ENCODE measurements around the gene STAU1. TPM values are rescaled to one million over a fixed set of nuclear protein-coding genes. Genes with fewer than 3 reads are reported as not detected.

The STAU1 gene
- total RNA-seq, 1 donor from 2014 or later, result 73.7 TPM

DNA sequence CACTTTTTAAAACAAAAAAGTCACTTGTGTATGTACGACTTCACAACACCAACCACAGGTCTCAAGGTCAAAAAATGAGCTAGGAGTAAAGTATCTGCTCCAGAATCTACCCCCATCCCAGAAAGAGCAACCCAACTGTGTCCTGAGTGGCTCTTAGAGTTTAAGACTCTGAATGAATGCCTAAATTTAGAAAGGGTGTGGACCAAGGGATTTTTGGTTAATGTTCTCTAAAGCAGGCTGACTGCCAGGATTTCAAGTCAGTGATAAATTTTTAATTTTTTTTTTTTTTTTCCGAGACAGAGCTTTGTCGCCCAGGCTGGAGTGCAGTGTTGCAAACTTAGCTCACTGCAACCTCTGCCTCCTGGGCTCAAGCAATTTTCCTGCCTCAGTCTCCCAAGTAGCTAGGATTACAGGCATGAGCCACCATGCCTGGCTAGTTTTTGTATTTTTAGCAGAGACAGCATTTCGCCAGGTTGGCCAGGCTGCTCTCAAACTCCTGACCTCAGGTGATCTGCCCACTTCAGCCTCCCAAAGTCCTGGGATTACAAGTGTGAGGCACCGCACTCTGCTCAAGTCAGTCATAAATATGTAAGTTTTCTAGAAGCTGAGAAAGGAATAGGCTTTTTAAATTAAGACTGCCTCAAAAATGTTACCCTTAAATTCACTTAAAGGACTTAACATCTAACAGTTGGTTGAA, 20.2 kb downstream of the STAU1 start:
- Mint-ChIP-seq H3K4me3 (peak overlapping the region; percentile 62), H3K9me3 (no peaks in the 10 kb centered on the region), H3K27ac (peak overlapping the region; percentile 90), H3K27me3 (no peaks in the 10 kb centered on the region), H3K4me1 (peaks cover 51% of the 10 kb centered on the region), H3K36me3 (ENCODE audit: low read depth) (peaks cover 35% of the 10 kb centered on the region)
- DNase-seq, result no peak
- intact Hi-C loops (cut with micrococcal nuclease), result loop anchor here (2.0 to 10.0 kb wide), 5 partner anchors 19 to 427 kb away; partner anchors contain the start of genes DDX27 and ZNFX1

DNA sequence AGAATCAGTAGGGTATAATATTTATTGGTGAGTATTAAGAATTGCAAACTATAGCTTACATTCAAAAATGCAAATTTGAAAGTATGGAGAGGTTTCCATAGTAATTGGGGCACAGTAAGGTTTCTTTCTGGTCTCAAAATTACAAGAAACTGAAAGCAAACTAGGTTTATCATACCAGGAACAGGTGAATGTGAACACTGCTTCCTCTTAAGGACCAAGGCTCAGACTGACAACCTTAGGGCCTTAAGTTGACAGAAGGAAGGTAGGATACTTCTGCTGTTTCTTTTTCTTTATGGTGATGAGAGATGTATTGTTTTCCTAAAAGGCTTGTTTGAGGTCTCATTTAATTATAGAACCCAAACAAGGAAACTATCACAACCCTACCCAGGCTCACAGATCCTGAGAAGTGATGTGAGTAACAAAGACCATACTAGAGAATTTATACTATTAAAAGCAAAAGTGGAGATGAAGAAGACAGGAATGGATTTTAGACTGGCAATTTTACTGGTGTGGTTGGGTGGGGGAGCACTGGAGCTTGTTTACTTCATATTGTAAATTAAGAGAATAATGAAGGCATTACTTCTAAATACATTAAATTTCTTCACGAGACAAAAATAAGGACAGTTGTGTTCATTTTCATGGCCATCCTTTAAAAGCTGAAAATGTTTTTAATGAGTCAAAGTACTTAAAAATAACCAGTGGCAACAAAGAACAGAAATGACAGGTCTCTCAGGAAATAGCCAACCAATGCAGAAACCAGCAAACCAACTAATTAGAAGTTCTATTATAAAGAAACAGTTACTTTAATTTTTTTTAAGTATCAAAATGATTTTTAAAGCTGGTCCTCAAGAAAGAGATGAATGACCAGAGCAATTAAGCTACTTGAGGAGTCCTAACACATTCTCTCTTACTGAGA, 21.3 kb downstream of the STAU1 start:
- peak overlapping the region; percentile 90 for H3K27ac Mint-ChIP-seq
- no peaks in the 10 kb centered on the region for H3K27me3 Mint-ChIP-seq
- intact Hi-C loops (cut with micrococcal nuclease), result loop anchor here (2.0 to 10.0 kb wide), 5 partner anchors 20 to 428 kb away; partner anchors contain the start of genes DDX27 and ZNFX1
- H3K36me3 Mint-ChIP-seq (ENCODE audit: low read depth), result peaks cover 36% of the 10 kb centered on the region
- DNase-seq, result peak; percentile 69
- peaks cover 49% of the 10 kb centered on the region for H3K4me1 Mint-ChIP-seq
- H3K9me3 Mint-ChIP-seq, result no peaks in the 10 kb centered on the region
- H3K4me3 Mint-ChIP-seq, result peak overlapping the region; percentile 72

DNA sequence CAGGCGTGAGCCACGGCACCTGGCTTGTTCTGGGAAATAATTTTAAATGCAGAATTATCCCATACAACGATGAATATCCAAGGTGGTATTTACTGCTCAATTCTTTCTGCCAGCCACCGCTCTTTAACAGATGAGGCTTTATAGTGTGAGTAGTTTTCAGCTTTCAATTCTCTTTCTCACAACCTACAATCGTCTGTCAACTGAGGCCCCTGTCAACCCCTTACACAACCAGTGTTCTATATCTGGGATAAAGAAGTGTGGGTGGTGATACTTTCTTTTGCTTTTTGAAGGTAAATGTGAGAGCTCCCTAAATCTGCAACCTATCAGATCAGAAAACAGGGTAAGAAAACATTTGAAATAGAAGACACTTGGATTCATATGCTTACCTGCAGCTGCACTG, 22.5 kb downstream of the STAU1 start:
- Mint-ChIP-seq H3K4me3 (peak overlapping the region; percentile 53), H3K27me3 (no peaks in the 10 kb centered on the region), H3K27ac (peak overlapping the region; percentile 90), H3K4me1 (peaks cover 52% of the 10 kb centered on the region), H3K36me3 (ENCODE audit: low read depth) (peaks cover 34% of the 10 kb centered on the region), H3K9me3 (no peaks in the 10 kb centered on the region)
- intact Hi-C loops (cut with micrococcal nuclease), result loop anchor here (2.0 to 10.0 kb wide), 5 partner anchors 21 to 429 kb away; partner anchors contain the start of genes DDX27 and ZNFX1
- DNase-seq, result no peak

DNA sequence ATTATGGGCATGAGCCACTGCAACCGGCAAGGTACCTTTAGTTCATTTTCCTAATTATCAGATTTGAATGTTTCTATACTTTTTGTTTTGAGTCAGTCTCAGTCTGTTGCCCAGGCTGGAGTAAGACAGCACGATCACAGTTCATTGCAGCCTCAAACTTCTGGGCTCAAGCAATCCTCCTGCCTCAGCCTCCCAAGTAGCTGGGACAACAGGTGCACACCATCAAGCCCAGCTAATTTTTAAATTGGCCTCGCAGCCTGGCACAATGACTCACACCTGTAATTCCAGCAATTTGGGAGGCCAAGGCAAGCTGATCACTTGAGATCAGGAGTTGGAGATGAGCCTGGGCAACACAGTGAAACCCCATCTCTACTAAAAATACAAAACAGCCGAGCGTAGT, 24.4 kb downstream of the STAU1 start:
- no peaks in the 10 kb centered on the region for H3K27me3 Mint-ChIP-seq
- no peaks in the 10 kb centered on the region for H3K9me3 Mint-ChIP-seq
- H3K4me3 Mint-ChIP-seq, result no peak overlapping the region
- peaks cover 49% of the 10 kb centered on the region for H3K4me1 Mint-ChIP-seq
- H3K36me3 Mint-ChIP-seq (ENCODE audit: low read depth), result peaks cover 43% of the 10 kb centered on the region
- H3K27ac Mint-ChIP-seq, result no peak overlapping the region
- DNase-seq, result no peak
- intact Hi-C loops (cut with micrococcal nuclease), result loop anchor here (10.0 kb wide), 3 partner anchors 51 to 431 kb away; partner anchors contain the start of gene DDX27

- peaks cover 37% of the 10 kb centered on the region for H3K4me1 Mint-ChIP-seq
- no peaks in the 10 kb centered on the region for H3K9me3 Mint-ChIP-seq
- H3K27ac Mint-ChIP-seq, result no peak overlapping the region
- no peak for DNase-seq
- H3K27me3 Mint-ChIP-seq, result no peaks in the 10 kb centered on the region
- H3K4me3 Mint-ChIP-seq, result no peak overlapping the region
- intact Hi-C loops (cut with micrococcal nuclease), result loop anchor here (10.0 kb wide), 3 partner anchors 53 to 433 kb away; partner anchors contain the start of gene DDX27
- H3K36me3 Mint-ChIP-seq (ENCODE audit: low read depth), result peaks cover 48% of the 10 kb centered on the region
Measured at GRCh38 chr20:49161428-49162152, 26.5 kb downstream of the STAU1 start.

DNA sequence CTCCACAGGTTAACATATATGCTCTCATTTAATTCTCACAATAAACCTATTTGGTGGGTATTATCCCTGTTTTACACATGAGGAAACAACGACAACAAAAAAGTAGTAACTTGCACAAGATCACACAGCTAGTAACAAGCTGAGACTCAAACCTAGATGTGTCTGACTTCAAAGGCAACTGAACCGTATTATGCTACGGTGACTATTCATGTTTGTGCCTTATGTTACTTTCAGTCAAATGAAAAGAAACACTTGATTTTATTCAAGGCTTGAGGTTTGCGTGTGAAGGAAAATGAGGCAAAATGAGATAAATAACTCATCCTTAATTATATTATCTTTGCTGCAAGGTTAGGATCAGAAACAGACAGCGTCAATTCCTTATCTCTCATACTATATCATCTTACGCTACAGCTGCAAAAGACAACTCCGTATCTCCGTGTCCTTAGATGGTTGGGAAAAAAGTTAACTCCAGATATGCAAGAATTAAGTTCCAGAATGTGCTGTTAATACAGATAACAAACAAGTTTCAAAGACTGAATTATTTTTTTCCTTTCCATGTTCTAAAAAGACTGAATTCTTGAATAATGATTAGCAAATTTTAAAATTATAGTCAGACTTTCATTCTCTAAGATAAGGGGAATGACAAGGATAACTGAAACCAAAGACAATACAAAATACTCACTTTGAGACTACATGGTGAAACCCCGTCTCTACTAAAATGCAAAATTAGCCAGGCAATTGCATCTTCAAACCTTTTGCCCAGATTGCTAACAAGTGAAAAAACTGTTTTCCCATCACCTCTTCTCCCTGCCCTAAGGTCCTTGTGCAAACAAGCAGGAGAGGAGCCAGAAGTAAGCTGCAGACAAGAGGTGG, 27.8 kb downstream of the STAU1 start:
- Mint-ChIP-seq H3K4me1 (peaks cover 31% of the 10 kb centered on the region), H3K27me3 (no peaks in the 10 kb centered on the region), H3K27ac (peak overlapping the region; percentile 8), H3K9me3 (no peaks in the 10 kb centered on the region), H3K4me3 (no peak overlapping the region), H3K36me3 (ENCODE audit: low read depth) (peaks cover 44% of the 10 kb centered on the region)
- intact Hi-C loops (cut with micrococcal nuclease), result loop anchor here (10.0 kb wide), 3 partner anchors 55 to 435 kb away; partner anchors contain the start of gene DDX27
- no peak for DNase-seq

GRCh38 chr20:49157146-49157545, 31.0 kb downstream of the STAU1 start:
- DNase-seq, result no peak
- peaks cover 35% of the 10 kb centered on the region for H3K4me1 Mint-ChIP-seq
- H3K27ac Mint-ChIP-seq, result no peak overlapping the region

DNA sequence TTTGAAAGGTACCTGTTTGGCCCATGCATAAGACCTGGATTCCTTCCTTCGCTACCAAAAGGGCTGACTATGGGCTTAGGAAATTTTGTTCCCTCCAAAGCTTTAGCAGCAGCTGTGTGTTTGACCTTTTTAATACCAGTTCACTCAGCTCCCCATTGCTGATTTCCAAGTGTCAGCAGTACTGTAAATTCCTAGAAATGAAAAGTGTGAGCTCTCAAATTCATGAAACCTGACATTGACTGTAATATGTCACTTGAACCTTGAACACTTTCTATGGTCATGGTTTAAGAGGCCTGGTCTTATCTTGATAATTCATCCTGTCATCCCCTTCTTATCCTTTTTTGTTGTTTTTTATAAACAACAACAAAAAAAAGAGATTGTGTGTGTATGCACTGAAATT, 31.7 kb downstream of the STAU1 start:
- H3K27me3 Mint-ChIP-seq, result no peaks in the 10 kb centered on the region
- peak overlapping the region; percentile 11 for H3K27ac Mint-ChIP-seq
- H3K9me3 Mint-ChIP-seq, result no peaks in the 10 kb centered on the region
- peaks cover 40% of the 10 kb centered on the region for H3K36me3 Mint-ChIP-seq (ENCODE audit: low read depth)
- peaks cover 32% of the 10 kb centered on the region for H3K4me1 Mint-ChIP-seq
- intact Hi-C loops (cut with micrococcal nuclease), result no loop called here
- DNase-seq, result no peak
- no peak overlapping the region for H3K4me3 Mint-ChIP-seq

More at GRCh38 chr20:49157146-49157545, 31.0 kb downstream of the STAU1 start:
- Mint-ChIP-seq H3K4me3 (no peak overlapping the region), H3K36me3 (ENCODE audit: low read depth) (peaks cover 38% of the 10 kb centered on the region), H3K27me3 (no peaks in the 10 kb centered on the region), H3K9me3 (no peaks in the 10 kb centered on the region)
- intact Hi-C loops (cut with micrococcal nuclease), result no loop called here

GRCh38 chr20:49151436-49151835, 36.7 kb downstream of the STAU1 start:
- Mint-ChIP-seq H3K9me3 (no peaks in the 10 kb centered on the region), H3K27ac (no peak overlapping the region), H3K4me3 (no peak overlapping the region), H3K36me3 (ENCODE audit: low read depth) (peaks cover 52% of the 10 kb centered on the region), H3K4me1 (peaks cover 16% of the 10 kb centered on the region), H3K27me3 (no peaks in the 10 kb centered on the region)
- DNase-seq, result no peak
- intact Hi-C loops (cut with micrococcal nuclease), result no loop called here

DNA sequence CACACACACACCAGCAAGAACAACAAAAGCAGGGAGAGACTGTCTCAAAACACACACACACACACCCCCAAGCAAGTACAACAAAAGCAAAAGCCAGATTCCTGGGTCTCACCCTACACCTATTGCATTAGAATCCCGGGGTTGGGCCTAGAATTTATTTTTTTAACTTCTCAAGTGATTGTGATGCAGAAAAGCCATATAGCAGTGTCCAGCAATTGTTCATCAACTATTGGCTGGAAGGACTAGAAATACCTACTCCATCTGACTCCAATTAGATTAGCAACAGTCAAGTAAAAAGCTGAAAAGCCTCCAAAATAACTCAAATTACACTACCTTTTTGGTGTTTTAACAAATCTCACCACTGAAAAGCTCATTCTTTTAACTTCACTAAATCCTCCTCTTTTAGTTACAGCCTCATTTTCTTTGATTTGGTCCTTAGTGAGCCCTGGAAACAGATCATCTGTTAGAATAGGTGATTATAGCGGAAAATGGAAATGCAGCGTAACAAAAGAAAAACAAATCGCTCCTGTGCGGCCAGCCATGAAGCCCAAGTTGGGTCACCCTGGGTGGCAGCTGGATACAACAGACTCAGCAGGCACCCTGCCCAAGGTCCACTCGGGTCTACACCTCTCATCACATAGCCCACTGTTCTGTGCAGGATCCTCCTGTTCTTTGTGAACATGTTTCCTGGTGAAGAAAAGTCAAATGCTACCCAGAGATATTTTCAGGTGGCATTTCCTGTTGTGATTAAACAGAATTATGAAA, 38.7 kb downstream of the STAU1 start:
- no peaks in the 10 kb centered on the region for H3K9me3 Mint-ChIP-seq
- intact Hi-C loops (cut with micrococcal nuclease), result no loop called here
- no peaks in the 10 kb centered on the region for H3K27me3 Mint-ChIP-seq
- no peak overlapping the region for H3K4me3 Mint-ChIP-seq
- peaks cover 8% of the 10 kb centered on the region for H3K4me1 Mint-ChIP-seq
- H3K36me3 Mint-ChIP-seq (ENCODE audit: low read depth), result peaks cover 49% of the 10 kb centered on the region
- no peak for DNase-seq
- peak overlapping the region; percentile 7 for H3K27ac Mint-ChIP-seq

DNA sequence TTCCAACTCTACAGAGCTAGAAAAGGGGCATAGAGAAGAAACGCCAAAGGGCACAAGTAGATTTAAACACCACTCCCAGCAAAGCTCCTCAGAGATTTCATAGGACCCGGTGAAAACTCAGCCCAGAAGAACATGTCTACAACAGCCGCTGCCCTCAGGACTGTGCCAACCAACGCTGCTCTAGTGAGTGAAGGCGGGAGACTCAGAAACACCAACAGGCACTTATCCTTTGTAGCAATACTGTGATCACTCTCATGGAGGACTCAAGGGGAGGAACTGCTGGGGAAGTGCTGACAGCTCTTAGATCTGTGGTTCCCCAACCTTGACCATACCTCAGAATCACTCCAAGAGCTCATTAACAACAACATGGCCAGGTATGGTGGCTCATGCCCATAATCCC, 39.5 kb downstream of the STAU1 start:
- H3K9me3 Mint-ChIP-seq, result no peaks in the 10 kb centered on the region
- no peak overlapping the region for H3K27ac Mint-ChIP-seq
- peaks cover 13% of the 10 kb centered on the region for H3K4me1 Mint-ChIP-seq
- intact Hi-C loops (cut with micrococcal nuclease), result no loop called here
- H3K4me3 Mint-ChIP-seq, result no peak overlapping the region
- no peaks in the 10 kb centered on the region for H3K27me3 Mint-ChIP-seq
- DNase-seq, result no peak
- peaks cover 57% of the 10 kb centered on the region for H3K36me3 Mint-ChIP-seq (ENCODE audit: low read depth)

DNA sequence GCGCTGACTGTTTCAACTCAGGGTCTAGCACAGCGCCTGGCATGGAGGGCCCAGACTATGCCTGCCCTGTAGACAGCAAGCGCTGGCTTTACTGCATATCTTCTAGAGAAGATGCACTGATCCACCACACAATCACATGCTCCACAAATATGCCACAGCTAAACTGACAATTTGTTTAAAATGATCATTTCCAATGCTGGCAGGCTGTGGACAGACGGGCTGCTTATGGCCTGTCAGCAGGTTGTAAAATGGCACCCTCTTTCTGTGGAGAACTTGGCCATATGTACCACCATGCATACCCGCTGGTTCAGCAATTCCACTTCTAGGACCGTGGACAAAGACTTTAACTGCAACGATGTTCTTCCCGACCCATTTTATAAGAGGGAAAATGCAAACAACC, 40.8 kb downstream of the STAU1 start:
- H3K4me3 Mint-ChIP-seq, result no peak overlapping the region
- DNase-seq, result no peak
- H3K4me1 Mint-ChIP-seq, result peaks cover 13% of the 10 kb centered on the region
- intact Hi-C loops (cut with micrococcal nuclease), result no loop called here
- H3K27ac Mint-ChIP-seq, result no peak overlapping the region
- no peaks in the 10 kb centered on the region for H3K9me3 Mint-ChIP-seq
- peaks cover 59% of the 10 kb centered on the region for H3K36me3 Mint-ChIP-seq (ENCODE audit: low read depth)
- no peaks in the 10 kb centered on the region for H3K27me3 Mint-ChIP-seq
